ENCODE results near the gene VPS13D. TPM values are rescaled to one million over a fixed set of nuclear protein-coding genes. Genes with fewer than 3 reads are reported as not detected.

Gene VPS13D
- total RNA-seq, 6 experiments from 2014 or later: 25.9 to 36.9 (median 30.8) TPM

DNA sequence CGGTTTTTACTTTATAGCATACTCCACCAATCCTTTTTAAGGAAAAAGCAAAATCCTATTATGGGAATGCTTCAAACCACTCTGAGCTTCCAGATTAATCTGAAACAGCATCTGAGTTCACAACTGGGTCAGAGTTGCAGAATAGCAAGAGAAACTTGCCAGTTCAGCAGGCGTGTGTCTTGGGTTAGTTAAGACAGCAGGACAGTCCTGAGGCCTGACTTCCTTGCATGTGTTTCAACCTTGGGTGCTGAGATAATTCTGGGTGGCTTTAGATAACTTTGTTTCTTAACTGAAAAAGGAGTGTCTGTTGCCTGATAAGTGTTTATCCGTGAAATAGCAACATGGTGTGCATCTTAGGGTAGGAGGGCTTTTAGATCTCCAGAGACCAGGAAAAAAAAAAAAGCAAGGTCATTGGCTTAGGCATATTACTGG is 218.9 kb downstream of the VPS13D start:
- Histone ChIP-seq H3K9me3 (no peaks in the 10 kb centered on the region), H3K4me1 (peaks cover 0 to 45% (median 20%) of the 10 kb centered on the region in 4 donors), H3K27me3 (no peaks in the 10 kb centered on the region), H3K36me3 (no peaks in the 10 kb centered on the region), H3K4me3 (no peak overlapping the region), H3K27ac (peak overlapping the region in 2 of 3 donors; percentile 14 to 61)
- 66% methylated on average over 3 of the region's 3 CpGs for WGBS (ENCODE audit: insufficient coverage, low coverage, low lambda C conversion rate, missing lambda C conversion rate)
- DNase-seq (no peak), ATAC-seq (peak in 3 of 4 donors; percentile 42 to 74 (median 59))
- TF ChIP-seq POLR2A (IDR thresholded peaks at IDR 0.05) (no peak), CTCF (IDR thresholded peaks at IDR 0.05) (no peak)
- intact Hi-C loops (cut with DNase I): no loop called here

DNA sequence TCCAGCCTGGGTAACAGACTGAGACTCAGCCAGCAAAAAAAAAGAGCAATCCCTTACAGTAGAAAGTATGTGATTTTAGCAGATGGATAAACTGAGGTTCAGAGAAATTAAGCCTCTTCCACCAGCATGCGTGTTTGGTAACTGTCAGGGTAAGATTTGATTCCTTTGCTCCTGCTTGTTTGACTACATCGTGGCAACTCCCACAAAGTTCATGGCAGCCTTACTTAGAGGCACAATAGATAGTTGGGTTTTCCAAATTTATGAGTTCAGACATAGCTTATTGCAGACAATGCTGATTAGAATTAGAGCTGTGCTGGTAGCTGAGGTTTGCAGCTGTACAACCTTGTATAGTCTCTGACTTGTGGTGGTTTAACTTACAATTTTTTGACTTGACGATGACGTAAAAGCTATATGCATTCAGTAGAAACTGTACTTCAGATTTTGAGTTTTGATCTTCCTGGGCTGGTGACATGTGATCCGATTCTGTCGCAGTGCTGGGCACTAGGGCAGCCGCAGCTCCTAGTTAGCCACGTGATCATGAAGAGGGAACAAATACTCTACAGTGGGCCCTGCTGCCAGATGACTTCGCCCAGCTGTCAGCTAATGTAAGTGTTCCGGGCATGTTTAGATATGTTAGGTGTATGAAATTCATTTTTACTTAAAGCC is 220.4 kb downstream of the VPS13D start:
- peaks cover 0 to 59% (median 27%) of the 10 kb centered on the region in 4 donors for H3K4me1 ChIP-seq
- no peak for DNase-seq
- H3K4me3 ChIP-seq: no peak overlapping the region
- H3K27ac ChIP-seq: peak overlapping the region in 1 of 3 donors; percentile 61
- no peaks in the 10 kb centered on the region for H3K9me3 ChIP-seq
- H3K27me3 ChIP-seq: no peaks in the 10 kb centered on the region
- ATAC-seq: no peak
- intact Hi-C loops (cut with DNase I): loop anchor here (10.0 kb wide), 1 partner anchor 75 kb away; no protein-coding TSS in a partner anchor
- no peaks in the 10 kb centered on the region for H3K36me3 ChIP-seq
- WGBS (ENCODE audit: insufficient coverage, low coverage, low lambda C conversion rate, missing lambda C conversion rate): 89% methylated on average over 9 of the region's 10 CpGs
- TF ChIP-seq POLR2A (IDR thresholded peaks at IDR 0.05) (no peak), CTCF (IDR thresholded peaks at IDR 0.05) (no peak)

GRCh38 chr1:12450756-12451559 is 221.1 kb downstream of the VPS13D start:
- Histone ChIP-seq H3K4me3 (no peak overlapping the region), H3K36me3 (no peaks in the 10 kb centered on the region), H3K27ac (no peak overlapping the region), H3K9me3 (no peaks in the 10 kb centered on the region), H3K4me1 (peaks cover 0 to 63% (median 31%) of the 10 kb centered on the region in 4 donors), H3K27me3 (no peaks in the 10 kb centered on the region)
- WGBS (ENCODE audit: insufficient coverage, low coverage, low lambda C conversion rate, missing lambda C conversion rate): 96% methylated on average over 4 of the region's 4 CpGs
- ATAC-seq (no peak), DNase-seq (no peak)
- no peak for TF ChIP-seq POLR2A (IDR thresholded peaks at IDR 0.05)
- TF ChIP-seq CTCF (IDR thresholded peaks at IDR 0.05): no peak
- intact Hi-C loops (cut with DNase I): loop anchor here (10.0 kb wide), 1 partner anchor 74 kb away; no protein-coding TSS in a partner anchor

- Histone ChIP-seq H3K4me1 (peaks cover 0 to 65% (median 32%) of the 10 kb centered on the region in 4 donors), H3K9me3 (no peaks in the 10 kb centered on the region), H3K4me3 (no peak overlapping the region), H3K27me3 (no peaks in the 10 kb centered on the region), H3K27ac (no peak overlapping the region), H3K36me3 (no peaks in the 10 kb centered on the region)
- WGBS (ENCODE audit: insufficient coverage, low coverage, low lambda C conversion rate, missing lambda C conversion rate): 95% methylated on average over 2 of the region's 3 CpGs
- no peak for TF ChIP-seq POLR2A (IDR thresholded peaks at IDR 0.05)
- no peak for TF ChIP-seq CTCF (IDR thresholded peaks at IDR 0.05)
- intact Hi-C loops (cut with DNase I): loop anchor here (10.0 kb wide), 1 partner anchor 73 kb away; no protein-coding TSS in a partner anchor
- ATAC-seq (no peak), DNase-seq (no peak)
These were observed 221.7 kb downstream of the VPS13D start for GRCh38 chr1:12451560-12451900.

Data from right lobe of liver (tissue), 6 donors.